Adrenal gland (tissue), 12 donors: ENCODE data around the gene CISD3. TPM values are rescaled to one million over a fixed set of nuclear protein-coding genes. Genes with fewer than 3 reads are reported as not detected.

Experiments used
- DNase-seq, 7 donors: peaks; one replicate each; pipeline ENCODE4 v3.0.0-alpha.2; 2019 to 2020
- H3K27ac ChIP-seq, 5 donors: fragments of 200-600 bp; sonication (generic) in 4 of 5; 1 replicate in 3 of 5; 2 replicates in 2 of 5; pipeline versions ENCODE4 v1.5.1 to v1.8.0; 2016 to 2020; ENCODE audit warnings: mild to moderate bottlenecking in 1 of 5
- H3K27me3 ChIP-seq: fragments of 200-600 bp; 2 replicates; pipeline ENCODE4 v1.8.0; 2021
- H3K36me3 ChIP-seq, 2 donors: fragments of 200-600 bp; replicated peaks in 1 of 2; 1 replicate in 1 of 2; 2 replicates in 1 of 2; pipeline versions ENCODE4 v1.5.1 to v1.8.0; 2018 to 2022
- H3K4me1 ChIP-seq, 2 donors: fragments of 200-600 bp; replicated peaks in 1 of 2; 1 replicate in 1 of 2; 2 replicates in 1 of 2; pipeline versions ENCODE4 v1.5.1 to v1.8.0; 2018 to 2021
- H3K4me3 ChIP-seq, 4 donors: fragments of 200-600 bp; sonication (generic) in 3 of 4; one replicate each; pipeline ENCODE4 v1.5.1; 2016 to 2018
- H3K9me3 ChIP-seq, 3 donors: fragments of 200-600 bp; sonication (generic) in 1 of 3; replicated peaks in 1 of 3; 1 replicate in 2 of 3; 2 replicates in 1 of 3; pipeline versions ENCODE4 v1.5.1 to v1.8.0; 2016 to 2021
- CTCF ChIP-seq, 6 experiments: fragments of 450-650 bp in 4 of 6; fragments of 200-600 bp in 2 of 6; sonication (generic) in 1 of 6; IDR thresholded peaks; 1 replicate in 5 of 6; 2 replicates in 1 of 6; pipeline versions ENCODE4 v1.5.1 to v1.8.0; 2016 to 2021; ENCODE audit warnings: antibody characterized with exemption in 6 of 6, mild to moderate bottlenecking in 2 of 6, moderate library complexity in 1 of 6
- POLR2A ChIP-seq, 2 donors: fragments of 450-650 bp; IDR thresholded peaks; one replicate each; pipeline ENCODE4 v1.6.1; 2017; ENCODE audit warnings: antibody characterized with exemption in 2 of 2, mild to moderate bottlenecking in 2 of 2, moderate library complexity in 1 of 2
- WGBS, 4 donors: extraction: QIAGEN DNeasy Blood & Tissue Kit in 2 of 4; methylation state at CpG; one replicate each; pipeline versions ENCODE4 v1.1.5 to v1.1.7; 2013 to 2017; 5-methylcytosine and 5-hydroxymethylcytosine counted together
- intact Hi-C, 2 donors: fragments of 100-400 bp; cut with DNase I; formaldehyde crosslinking; loops; one replicate each; pipeline versions ENCODE4 v1.14.1 to v1.15.0; 2022 to 2023
- polyA plus RNA-seq, 3 donors: library from polyadenylated mRNA; stranded (reverse); fragments of 200-250 nt in 2 of 3; fragments of 350-450 nt in 1 of 3; fragmentation: Illumina TruSeq in 1 of 3; extraction: RNeasy Lipid Tissue Mini Kit (QIAGEN cat#74804) in 1 of 3; gene quantifications; one replicate each; pipeline ENCODE4 v1.2.3, GENCODE V29; 2013 to 2014
- total RNA-seq, 9 donors: library from RNA; depleted of rRNA in 4 of 9; stranded (reverse); fragments of >200 nt in 4 of 9; fragments of 120-200 nt in 1 of 9; fragmentation: NEBNext Ultra II Directional in 1 of 9; extraction: Animal tissue kit (Norgen Biotek cat#: 25700) in 1 of 9; gene quantifications; one replicate each; pipeline versions ENCODE4 v1.1.0 to v1.2.4, GENCODE V29; 2013 to 2023
- donor health status: healthy with polysubstance abuse.
- donor health status: Bipolar disorder and iron deficiency.
- donor health status: DM: yes; HTN: yes; CAD: no.
- donor health status: DM: no; HTN: no; CAD: no.
- donor health status: DM: no; HTN: no; CAD: no.
- donor health status: DM: yes; HTN: yes; CAD: no.

The CISD3 gene
- total and polyA plus RNA-seq, 12 donors, result 7.2 to 78.7 (median 43.1) TPM

GRCh38 chr17:38727736-38728135 is 2.4 kb upstream of the CISD3 start:
- Histone ChIP-seq H3K4me1 (peaks cover 32 to 65% of the 10 kb centered on the region in 2 donors), H3K27me3 (no peaks in the 10 kb centered on the region), H3K27ac (peak overlapping the region in 2 of 5 donors; percentile 32 to 96), H3K4me3 (no peak overlapping the region), H3K36me3 (peaks cover 0 to 14% of the 10 kb centered on the region in 2 donors), H3K9me3 (no peaks in the 10 kb centered on the region)
- intact Hi-C loops, result no loop called here
- DNase-seq, result peak in 2 of 7 donors; percentile 44 to 58
- WGBS, 4 donors, result 58 to 83% (median 66%) methylated on average over 5 of the region's 5 CpGs
- TF ChIP-seq CTCF (IDR thresholded peaks at IDR 0.05), result no peak
- no peak for TF ChIP-seq POLR2A (IDR thresholded peaks at IDR 0.05)

- peak overlapping the region in 2 of 5 donors; percentile 22 to 96 for H3K27ac ChIP-seq
- 68 to 79% (median 73%) methylated on average over 7 to 8 of the region's 8 CpGs for WGBS, 4 donors
Observed at GRCh38 chr17:38728290-38728831, 1.8 kb upstream of the CISD3 start.

GRCh38 chr17:38729368-38729885 is 714 bp upstream of the CISD3 start:
- TF ChIP-seq POLR2A (IDR thresholded peaks at IDR 0.05) (no peak), CTCF (IDR thresholded peaks at IDR 0.05) (no peak)
- Histone ChIP-seq H3K4me3 (peak overlapping the region in 2 of 4 donors; percentile 35 to 82), H3K27ac (peak overlapping the region in 4 of 5 donors; percentile 75 to 96 (median 86)), H3K9me3 (no peaks in the 10 kb centered on the region), H3K36me3 (peaks cover 0 to 20% of the 10 kb centered on the region in 2 donors), H3K27me3 (no peaks in the 10 kb centered on the region), H3K4me1 (peaks cover 43 to 73% of the 10 kb centered on the region in 2 donors)
- WGBS, 4 donors, result 24 to 26% (median 24%) methylated on average over 14 of the region's 14 CpGs
- DNase-seq, result no peak
- intact Hi-C loops, result no loop called here

More at GRCh38 chr17:38728290-38728831, 1.8 kb upstream of the CISD3 start:
- peak in 1 of 7 donors; percentile 35 for DNase-seq
- H3K4me1 ChIP-seq, result peaks cover 39 to 72% of the 10 kb centered on the region in 2 donors
- peaks cover 0 to 13% of the 10 kb centered on the region in 2 donors for H3K36me3 ChIP-seq
- H3K9me3 ChIP-seq, result no peaks in the 10 kb centered on the region
- H3K4me3 ChIP-seq, result no peak overlapping the region
- H3K27me3 ChIP-seq, result no peaks in the 10 kb centered on the region
- TF ChIP-seq CTCF (IDR thresholded peaks at IDR 0.05) (no peak), POLR2A (IDR thresholded peaks at IDR 0.05) (no peak)
- intact Hi-C loops, result no loop called here

DNA sequence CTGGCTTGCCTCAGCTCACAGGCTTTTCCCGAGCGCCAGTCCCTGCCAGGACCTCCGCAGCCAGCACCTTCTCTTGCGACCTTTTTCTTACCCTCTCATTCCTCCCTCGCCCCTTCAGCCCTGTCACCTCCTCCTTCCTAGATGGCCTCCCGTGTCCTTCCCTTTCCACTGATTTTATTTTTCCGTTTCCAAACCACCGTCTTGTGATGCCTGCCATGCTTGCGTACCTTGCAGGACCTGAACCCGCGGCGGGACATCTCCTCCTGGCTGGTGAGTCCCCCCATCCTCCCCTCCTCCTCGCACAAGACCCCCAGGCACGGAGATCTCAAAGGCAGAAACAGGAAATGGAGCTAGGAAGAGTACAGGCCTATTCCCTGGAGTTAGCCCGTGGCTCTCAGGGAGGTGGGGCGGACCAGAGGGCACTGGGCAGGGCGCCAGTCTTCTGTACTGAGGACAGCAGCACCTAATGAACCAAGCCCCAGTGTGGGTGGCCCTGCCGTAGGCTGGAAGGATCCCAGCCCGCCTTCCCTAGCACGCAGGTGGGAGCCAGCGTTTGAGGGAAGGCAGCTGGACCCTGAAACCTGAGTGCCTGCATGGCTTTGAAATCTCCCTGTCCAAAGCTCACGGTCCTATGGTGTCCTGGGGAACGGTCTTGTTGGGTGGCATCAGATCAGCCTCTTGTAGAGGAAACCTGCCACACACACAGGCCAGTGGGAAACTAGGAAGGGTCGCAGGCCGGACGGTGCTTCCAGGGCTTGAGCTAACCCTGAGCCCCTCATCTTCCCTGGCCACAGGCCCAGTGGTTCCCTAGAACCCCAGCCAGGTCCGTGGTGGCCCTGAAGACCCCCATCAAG is 612 bp downstream of the CISD3 start:
- WGBS, 4 donors, result 11 to 13% (median 11%) methylated on average over 17 to 27 of the region's 27 CpGs
- Histone ChIP-seq H3K4me1 (peaks cover 46 to 75% of the 10 kb centered on the region in 2 donors), H3K36me3 (peaks cover 0 to 22% of the 10 kb centered on the region in 2 donors), H3K27ac (peak overlapping the region; percentile 45 to 96 (median 82)), H3K27me3 (no peaks in the 10 kb centered on the region), H3K4me3 (peak overlapping the region in 3 of 4 donors; percentile 82 to 84 (median 83)), H3K9me3 (no peaks in the 10 kb centered on the region)
- peak; percentile 79 to 95 (median 91) for DNase-seq
- TF ChIP-seq CTCF (IDR thresholded peaks at IDR 0.05), result no peak
- intact Hi-C loops, result no loop called here
